ENCODE measurements around the gene EZH1.

Gene EZH1

DNA sequence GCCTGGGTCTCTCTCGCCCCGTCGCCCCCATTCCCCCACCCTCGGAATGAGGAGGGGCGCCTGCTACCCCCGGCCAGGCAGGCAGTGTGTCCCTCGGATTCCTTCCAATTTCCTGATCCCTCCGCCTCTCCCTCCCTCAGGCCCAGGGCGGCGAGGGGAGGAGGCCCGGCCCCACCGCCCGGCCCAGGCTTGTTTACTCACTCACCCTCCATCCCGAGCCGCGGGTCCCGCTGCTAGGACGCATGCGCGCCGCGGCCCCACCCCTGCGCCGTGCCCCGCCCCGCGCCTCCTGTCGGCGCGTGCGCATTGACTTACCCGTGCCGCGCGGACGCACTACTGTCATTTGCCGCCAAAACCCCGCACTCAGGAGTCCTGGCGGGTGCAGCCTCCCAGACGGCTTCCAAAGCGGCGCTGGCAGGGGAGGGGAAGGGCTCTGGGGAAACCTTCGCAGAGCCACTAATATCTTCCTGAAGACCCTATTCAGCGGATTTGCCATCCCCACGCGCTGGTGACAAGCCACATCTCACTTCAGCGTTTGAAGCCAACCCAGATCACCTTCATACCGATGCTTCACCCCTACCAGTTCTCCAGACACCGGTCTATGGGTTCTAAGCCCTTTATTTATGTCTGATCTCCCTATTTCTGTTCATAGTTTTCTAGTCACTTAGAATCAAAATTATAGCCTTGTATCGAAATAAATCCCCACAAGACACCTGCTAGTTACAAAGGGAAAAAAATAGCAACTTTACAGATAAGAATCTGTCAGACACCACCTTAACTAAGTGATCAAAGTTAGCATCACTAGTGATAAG, at the start of gene EZH1:
EZH1 (minus strand) TSS at position 235 of the 812 bp plus-strand sequence. CDS start 16,099 bp downstream, outside the sequence.
- DNase-seq = peak; percentile 89

DNA sequence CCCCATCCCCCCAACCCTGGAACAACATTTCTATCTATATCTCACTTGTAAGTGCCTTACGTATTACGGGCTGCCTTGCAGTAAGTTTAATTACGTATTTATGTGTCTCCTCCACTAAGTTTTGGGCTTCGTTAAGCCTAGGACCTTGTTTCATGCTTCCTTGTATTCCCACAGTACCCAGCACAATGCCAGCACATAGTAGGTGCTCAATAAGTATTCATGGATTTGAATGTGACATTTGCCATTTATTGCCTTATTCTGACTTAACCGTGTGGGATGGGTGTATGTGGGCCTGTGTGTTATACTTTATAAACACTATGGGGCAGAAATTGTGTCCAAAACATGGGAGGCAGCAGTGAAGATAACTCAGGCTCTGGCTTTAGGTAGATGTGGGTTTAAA, 47.7 kb upstream of the EZH1 start:
- no peak for DNase-seq

DNA sequence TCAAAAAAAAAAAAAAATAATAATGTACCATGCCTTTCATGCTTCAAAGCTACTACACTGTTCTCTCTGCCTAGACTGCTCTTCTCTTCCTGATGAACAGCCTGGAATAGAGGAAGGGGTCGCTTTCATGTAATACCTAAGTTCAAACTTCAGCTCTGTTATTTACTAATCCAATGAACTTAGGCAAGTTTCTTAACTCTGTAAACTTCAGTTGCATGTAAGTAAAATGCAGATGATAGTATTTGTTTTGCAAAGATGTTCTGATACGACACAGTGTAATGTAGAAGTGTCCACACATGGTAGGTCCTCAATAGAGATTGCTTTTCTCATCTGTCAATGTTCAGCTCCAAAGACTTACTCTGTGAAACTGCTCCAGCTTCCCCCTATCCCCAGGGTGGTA, 47.1 kb upstream of the EZH1 start:
- no peak for DNase-seq

DNA sequence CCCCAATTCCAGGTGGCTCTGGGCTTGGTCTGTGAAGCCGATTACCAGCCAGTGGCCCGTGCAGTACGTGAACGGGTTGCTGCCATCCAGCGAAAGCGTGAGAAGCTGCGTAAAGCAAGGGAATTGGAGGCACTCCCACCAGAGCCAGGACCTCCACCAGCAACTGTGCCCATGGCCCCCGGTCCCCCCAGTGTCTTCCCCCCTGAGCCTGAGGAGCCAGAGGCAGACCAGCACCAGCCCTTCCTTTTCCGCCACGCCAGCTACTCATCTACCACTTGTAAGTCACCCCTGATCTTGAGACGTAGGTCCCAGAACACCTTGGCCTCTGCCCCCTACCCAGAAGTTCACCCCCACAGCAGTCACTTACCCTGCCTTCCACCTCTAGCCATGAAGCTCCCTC, 42.4 kb upstream of the EZH1 start:
- no peak for DNase-seq

DNA sequence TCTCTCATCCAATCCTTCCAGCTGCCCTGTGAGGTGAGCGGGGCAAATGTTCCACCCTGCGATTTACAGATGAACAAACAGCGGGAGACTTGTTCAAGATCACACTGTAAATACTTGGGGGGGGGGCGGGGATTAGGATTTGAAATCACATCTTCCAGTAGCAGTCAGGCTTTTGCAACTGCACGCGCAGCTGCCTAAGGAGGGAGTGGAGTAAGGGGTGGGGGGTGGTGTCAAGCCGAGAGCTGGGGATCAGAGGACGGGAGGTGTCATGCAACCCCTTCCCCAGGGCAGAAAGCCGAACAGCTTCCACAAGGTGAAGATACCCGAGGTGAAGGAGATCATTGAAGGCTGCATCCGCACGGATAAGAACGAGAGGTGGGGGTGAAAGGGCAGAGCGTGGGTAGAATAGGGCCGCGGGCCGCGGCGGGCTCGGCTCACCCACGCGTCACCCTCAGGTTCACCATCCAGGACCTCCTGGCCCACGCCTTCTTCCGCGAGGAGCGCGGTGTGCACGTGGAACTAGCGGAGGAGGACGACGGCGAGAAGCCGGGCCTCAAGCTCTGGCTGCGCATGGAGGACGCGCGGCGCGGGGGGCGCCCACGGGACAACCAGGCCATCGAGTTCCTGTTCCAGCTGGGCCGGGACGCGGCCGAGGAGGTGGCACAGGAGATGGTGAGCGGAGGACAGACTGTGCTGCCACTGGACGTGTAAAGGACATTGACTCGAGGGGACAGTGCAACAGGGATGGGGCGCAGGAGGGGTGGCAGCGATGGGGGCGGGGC, 40.2 kb upstream of the EZH1 start:
- DNase-seq = no peak

DNA sequence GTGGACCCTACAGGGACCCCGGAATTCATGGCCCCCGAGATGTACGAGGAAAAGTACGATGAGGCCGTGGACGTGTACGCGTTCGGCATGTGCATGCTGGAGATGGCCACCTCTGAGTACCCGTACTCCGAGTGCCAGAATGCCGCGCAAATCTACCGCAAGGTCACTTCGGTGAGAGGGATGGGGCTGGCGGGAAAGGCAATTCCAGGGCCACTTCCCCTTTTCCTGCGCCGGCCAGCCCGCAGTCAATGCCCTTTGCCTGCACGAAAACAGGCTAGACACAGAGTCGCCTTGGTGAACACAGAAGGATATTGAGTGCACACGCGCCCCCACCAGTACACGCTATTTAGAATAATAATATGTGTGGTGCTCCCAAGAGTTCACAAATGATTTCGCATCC, 39.6 kb upstream of the EZH1 start:
- DNase-seq = no peak

DNA sequence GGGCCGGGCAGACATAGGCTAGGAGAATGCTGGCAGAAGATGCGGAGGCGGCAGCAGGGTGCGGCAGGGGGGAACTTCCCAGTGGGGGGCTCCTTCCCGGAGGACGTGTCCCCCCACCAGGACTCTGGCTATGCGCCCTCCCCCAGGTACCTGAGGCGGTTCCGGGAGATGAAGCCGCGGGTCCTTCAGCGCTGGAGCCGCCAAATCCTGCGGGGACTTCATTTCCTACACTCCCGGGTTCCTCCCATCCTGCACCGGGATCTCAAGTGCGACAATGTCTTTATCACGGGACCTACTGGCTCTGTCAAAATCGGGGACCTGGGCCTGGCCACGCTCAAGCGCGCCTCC, 38.9 kb upstream of the EZH1 start:
- DNase-seq = no peak

DNA sequence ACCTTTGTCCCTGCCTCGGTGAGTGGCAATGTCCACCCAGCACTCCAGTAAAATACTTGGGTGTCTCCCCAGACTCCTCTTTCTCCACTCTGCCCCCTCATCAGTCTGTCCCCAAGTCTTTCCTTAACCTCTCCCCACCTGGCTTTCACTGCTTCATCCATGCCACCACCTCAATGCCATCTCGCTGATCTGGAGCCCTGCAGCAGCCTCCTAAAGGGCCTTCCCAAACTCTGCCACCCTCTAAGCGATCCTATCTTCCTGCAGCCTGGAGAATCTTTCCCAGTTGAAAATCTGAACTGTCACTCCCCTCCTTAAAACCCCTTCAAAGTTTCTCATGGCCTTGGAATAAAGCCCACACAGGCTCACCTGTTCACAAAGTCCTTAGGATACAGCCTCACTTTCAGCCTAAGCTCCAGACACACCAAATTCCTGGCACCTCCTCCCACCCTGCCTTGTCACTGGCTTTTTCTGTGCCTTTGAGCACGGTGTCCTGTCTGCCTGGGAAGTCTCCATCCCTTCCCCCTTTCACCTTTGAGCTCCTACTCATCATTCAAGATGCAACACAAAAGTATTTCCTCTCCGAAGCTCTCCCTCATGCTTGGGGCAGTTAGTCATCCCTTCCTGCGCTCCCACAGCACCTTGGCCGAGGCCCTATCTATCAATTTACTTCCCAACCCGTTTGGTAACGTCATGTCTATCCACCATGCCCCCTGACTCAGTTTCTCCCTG, 38.4 kb upstream of the EZH1 start:
- no peak for DNase-seq

DNA sequence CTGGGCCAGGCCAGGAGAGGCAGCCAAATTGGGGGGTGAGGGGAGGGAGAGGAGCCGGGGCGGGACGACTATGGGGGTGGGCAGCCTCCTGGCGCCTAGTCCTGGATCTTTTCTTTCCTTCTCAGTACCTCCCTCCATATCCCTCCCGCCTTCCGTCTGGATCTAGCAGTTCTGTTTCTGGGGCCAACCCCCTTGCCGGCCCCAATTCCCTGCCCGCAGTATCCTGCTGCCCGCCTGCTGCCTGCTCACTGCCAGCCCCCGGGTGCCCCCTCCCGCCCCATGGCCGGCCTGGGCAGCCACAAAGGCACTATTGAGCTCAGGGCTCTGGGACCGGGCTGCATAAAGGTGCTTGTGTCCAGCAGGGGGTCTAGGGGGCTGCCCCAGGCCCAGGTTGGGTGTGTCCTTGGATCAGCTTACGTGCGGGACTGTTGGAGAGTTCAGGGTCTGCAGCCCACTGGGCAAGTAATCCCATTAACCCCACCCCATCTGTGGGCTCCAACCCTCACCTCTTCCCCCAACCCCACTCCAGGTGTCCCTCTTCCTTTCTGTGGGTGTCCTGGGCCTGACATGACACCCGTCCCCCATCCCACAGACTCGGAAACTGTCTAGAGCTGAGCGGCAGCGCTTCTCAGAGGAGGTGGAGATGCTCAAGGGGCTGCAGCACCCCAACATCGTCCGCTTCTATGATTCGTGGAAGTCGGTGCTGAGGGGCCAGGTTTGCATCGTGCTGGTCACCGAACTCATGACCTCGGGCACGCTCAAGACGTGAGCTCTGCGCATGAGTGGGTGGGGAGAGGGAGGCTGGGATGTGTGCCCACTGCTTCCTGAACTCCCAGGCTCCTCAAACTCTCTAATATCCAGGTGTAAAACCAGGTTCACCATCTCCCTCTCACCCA, 37.6 kb upstream of the EZH1 start:
- no peak for DNase-seq

DNA sequence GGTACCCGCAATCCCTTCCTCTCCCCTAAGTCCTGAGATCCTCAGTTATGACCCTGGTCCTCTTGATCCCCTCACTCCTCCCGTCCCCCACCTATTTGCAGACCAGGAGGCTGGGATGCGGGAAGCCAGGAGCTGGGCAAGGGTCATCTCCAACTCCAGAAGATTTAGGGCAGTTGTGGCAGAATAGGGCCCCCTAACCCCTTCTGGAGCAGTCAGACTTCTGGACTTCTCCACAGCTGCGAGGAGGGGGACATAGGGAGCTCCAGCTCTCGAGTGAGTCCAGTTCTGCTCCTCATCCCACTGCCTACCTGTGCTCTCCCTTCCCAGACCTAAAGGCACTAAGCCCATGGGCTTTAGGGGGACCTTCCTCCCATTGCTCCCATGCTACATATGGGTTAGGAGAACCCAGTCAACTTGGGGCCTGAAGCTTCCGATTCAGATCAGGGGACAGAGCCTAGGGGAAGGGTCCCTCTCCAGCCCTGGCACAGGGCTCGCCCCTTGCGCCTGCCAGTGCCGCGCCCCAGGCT, 36.9 kb upstream of the EZH1 start:
- DNase-seq = no peak

DNA sequence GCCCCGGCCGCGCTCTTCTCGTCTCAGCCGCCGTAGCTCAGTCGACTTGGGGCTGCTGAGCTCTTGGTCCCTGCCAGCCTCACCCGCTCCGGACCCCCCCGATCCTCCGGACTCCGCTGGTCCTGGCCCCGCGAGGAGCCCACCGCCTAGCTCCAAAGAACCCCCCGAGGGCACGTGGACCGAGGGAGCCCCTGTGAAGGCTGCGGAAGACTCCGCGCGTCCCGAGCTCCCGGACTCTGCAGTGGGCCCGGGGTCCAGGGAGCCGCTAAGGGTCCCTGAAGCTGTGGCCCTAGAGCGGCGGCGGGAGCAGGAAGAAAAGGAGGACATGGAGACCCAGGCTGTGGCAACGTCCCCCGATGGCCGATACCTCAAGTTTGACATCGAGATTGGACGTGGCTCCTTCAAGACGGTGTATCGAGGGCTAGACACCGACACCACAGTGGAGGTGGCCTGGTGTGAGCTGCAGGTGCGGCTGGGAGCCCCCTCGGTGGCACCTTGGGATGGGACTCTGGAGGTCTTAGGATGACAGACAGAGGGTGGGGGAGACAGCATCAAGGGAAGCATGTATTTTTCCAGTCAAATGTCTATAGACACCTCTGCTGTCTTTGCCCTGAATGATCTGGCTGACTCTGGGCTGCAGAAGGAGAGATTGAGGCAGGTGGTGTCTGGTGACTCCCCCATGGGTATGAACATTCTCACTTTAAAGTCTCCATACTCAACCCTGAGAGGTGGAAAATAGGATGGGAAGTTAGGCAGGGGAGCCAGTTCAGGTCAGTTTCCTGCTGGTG, 36.2 kb upstream of the EZH1 start:
- no peak for DNase-seq

DNA sequence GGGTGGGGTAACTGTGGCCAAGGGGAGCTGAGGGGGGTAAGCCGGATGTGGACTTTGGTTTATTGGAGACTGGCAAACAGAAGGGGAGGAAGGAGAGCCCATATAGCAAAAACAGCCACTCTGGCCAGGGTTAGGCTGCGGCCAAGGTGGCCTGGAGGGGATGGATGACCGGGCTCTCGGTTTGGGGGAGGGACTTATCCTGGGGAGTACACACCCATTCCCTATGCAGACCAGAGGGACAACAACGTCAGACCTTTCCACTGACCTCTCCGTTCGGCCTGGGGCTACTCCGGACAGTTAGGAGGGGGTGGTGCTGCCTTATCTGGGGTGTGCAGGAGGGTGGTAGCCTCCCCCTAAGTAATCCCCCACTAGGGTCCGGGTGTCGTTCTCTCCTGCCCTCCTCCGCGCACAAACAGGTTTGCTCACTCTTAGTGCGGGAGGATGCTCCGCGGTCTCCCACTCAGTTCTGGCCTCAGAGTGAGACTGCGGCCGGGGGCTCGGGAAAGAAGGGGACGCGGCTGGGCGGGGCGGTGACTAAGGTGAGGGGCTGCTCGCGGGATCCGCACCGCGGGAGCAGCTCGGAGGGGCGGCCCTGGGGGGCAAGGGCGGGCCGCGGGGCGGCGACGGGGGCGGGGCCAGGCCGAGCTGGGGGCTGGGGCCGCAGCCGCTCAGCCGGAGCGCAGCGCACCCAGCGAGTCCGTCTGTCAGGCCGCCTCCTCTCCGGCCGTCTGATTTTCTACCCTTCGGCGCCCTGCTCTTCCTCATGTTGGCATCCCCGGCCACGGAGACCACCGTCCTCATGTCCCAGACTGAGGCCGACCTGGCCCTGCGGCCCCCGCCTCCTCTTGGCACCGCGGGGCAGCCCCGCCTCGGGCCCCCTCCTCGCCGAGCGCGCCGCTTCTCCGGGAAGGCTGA, 35.4 kb upstream of the EZH1 start, which contains the start of gene WNK4:
WNK4 (plus strand) TSS at position 675 of the 915 bp plus-strand sequence; CDS start at position 764, 89 bp downstream.
- DNase-seq = no peak

DNA sequence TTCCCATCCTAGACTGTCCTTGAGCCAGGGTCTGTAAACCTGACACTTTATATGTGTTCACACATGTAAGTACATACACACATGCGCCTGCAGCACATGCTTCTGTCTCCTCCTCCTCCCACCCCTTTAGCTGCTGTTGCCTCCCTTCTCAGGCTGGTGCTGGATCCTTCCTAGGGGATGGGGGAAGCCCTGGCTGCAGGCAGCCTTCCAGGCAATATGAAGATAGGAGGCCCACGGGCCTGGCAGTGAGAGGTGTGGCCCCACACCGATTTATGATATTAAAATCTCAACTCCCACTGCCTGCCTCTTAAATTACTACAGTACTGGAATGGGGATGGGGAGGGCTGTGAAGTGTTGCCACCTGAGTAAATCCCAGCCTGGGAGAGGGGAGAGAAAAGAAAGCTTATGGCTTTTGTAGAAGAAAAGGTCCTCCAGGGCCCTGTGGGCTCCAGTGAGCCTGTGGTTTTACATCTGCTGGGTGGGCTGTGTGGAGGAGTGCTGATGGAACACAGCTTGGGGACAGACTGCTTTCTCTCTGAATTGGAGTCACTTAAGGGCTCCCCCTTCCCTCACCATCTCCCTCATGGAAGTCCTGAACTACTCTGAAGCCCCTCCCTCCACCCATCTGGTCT, 34.6 kb upstream of the EZH1 start:
- DNase-seq = no peak

DNA sequence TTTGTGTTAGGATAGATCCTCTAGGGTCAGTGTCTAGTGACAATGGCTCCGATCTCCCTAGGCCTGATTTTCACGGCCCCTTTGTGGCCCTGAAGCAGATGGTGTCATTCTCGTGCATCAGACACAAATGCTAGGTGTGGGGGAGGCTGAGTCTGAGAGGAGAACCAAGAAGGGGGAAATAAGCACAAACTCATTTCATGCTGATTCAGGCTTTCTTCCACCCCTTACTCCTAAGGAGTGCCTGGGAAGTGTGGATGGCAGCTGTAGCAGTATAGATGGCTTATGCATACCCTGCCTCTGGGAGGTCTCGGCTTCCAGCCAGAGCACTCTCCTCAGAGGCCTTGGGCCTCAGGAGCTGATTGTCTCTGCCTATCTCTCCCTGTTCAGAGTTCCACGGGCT, 33.7 kb upstream of the EZH1 start:
- no peak for DNase-seq

DNA sequence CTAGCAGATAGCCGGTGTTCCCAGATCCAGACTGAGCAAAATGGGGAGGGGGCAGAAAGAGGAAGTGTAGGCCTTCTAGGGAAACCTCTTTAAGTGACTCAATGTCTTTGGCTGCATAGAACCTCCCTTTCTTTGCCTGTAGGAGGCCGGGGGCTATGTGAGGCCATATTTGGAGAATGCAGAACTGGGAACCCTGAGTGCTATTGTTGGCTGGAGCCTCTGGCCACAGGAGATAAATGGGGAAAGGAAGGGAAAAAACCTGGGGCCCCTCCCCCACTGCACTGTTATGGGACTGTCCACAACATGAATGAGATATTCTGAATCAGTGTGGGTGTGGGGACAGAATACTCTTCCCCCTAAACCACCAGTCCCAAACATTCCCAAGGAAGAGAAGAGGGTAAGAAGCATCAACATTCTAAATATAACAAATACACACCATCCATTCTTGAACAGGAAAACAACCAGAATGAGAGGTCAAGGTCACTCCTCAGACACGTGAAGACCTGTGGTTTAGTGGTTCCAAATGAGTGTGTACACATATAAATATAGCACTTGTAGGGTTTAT, 30.8 kb upstream of the EZH1 start:
- DNase-seq = no peak

DNA sequence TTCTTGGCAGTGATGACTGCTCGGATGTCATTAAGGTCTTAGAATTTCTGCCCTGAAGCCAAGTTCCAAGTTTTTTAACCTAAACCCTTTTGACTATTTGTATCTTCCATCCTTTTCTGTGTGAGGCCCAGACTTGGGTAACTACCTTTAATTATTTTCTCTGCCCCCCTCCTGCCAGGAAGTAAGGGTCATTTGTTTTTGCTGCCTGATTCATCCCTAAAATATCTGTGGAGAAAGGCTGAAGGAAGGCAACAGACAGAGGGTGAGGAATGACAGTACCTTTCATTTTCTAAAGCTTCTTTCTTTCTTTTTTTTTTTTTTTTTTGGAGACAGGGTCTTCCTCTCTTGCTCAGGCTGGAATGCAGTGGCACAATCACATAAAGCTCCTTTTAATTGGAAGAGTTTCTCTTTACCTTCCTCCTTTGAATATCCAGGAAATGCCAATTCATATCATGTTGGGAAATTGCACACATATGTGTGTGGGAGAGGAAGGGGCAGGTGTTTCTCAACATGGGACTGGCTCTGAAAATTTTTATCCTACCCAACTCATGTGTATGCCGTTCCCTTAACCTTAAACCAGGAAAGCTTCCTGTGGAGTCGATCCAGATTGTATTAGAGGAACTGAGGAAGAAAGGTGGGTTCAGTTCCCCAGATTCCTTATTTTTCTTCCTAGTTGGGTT, 29.4 kb upstream of the EZH1 start:
- no peak for DNase-seq

DNA sequence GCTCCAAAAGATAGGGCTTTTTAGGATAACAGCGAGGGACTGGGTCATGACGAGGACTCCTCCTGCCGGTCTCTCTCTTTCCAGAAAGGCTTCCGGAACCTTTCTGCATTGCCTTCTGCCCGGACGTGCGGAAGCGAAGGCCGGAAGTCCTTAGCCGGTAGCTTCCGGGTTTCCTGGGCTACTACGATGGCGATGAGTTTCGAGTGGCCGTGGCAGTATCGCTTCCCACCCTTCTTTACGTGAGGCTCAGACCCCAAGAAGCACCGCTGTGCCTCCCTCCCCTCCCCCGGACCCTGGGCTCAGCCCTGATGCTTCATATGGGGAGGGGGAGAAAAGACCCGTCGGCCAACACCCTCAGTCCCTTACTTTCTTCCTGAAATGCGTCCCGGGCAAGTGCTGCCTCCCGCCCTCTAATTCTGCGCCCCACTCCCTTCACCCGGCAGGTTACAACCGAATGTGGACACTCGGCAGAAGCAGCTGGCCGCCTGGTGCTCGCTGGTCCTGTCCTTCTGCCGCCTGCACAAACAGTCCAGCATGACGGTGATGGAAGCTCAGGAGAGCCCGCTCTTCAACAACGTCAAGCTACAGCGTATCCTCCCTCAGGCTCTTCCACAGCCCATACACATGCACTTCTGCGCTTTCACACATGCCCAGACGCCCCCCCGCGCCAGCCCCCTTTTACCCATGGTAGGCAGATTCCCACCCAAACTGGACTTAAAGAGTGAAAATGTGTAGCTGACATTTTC, 28.6 kb upstream of the EZH1 start, which contains the start of gene VPS25:
VPS25 (plus strand) TSS at position 160 of the 746 bp plus-strand sequence; CDS start at position 187, 27 bp downstream.
- DNase-seq = peak; percentile 56

DNA sequence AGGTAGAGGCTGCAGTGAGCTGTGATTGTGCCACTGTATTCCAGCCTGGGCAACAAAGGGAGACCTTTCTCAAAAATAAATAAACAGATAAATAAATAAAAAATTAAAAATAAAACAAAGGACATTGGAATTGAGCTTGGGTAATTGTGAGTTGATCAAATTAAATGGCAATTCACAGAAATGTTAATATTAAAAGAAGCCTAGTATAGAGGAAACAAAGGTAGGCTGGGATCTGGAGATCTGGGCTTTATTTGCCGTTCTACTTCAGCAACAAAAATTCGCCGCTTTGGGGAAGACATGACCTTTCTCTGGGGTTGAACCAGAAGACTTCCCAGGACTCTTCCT, 28.1 kb upstream of the EZH1 start:
- DNase-seq = no peak

Measured in NK-92 treated with Interleukin-12 subunit alpha and Interleukin-12 subunit beta, amount 100 ng/mL, for 24 hours (cell line).